ENCODE data around the gene OR2AG1.

Gene OR2AG1

GRCh38 chr11:6782720-6783119 is at the start of gene OR2AG1:
Gene OR2AG1 (plus strand): TSS chr11:6783020. CDS start chr11:6785038, 2,018 bp downstream.
- no peak for DNase-seq

GRCh38 chr11:6733326-6734275 is 49.2 kb upstream of the OR2AG1 start:
- no peak for DNase-seq

- DNase-seq: no peak
These were observed 48.2 kb upstream of the OR2AG1 start for GRCh38 chr11:6734616-6735015.

- DNase-seq: no peak
These were observed 47.5 kb upstream of the OR2AG1 start for GRCh38 chr11:6735306-6735705.

GRCh38 chr11:6736495-6737121 is 46.2 kb upstream of the OR2AG1 start:
- no peak for DNase-seq

GRCh38 chr11:6737872-6738466 is 44.9 kb upstream of the OR2AG1 start:
- peak; percentile 71 for DNase-seq

GRCh38 chr11:6738590-6738989 is 44.2 kb upstream of the OR2AG1 start:
- DNase-seq: no peak

GRCh38 chr11:6742260-6742659 is 40.6 kb upstream of the OR2AG1 start:
- DNase-seq: no peak

GRCh38 chr11:6745018-6745417 is 37.8 kb upstream of the OR2AG1 start:
- DNase-seq: no peak

- DNase-seq: no peak
These were observed 37.3 kb upstream of the OR2AG1 start for GRCh38 chr11:6745465-6746015.

- peak; percentile 40 for DNase-seq
These were observed 36.7 kb upstream of the OR2AG1 start for GRCh38 chr11:6746086-6746618.

- DNase-seq: no peak
These were observed 36.2 kb upstream of the OR2AG1 start for GRCh38 chr11:6746626-6747025.

- no peak for DNase-seq
These were observed 35.6 kb upstream of the OR2AG1 start for GRCh38 chr11:6747097-6747668.

- DNase-seq: peak; percentile 34
These were observed 27.4 kb upstream of the OR2AG1 start for GRCh38 chr11:6755303-6755952.

GRCh38 chr11:6755953-6756347 is 26.9 kb upstream of the OR2AG1 start:
- DNase-seq: no peak

- DNase-seq: peak; percentile 60
These were observed 25.4 kb upstream of the OR2AG1 start for GRCh38 chr11:6757373-6757967.

- no peak for DNase-seq
These were observed 10.6 kb upstream of the OR2AG1 start, which contains the start of gene OR2AG2 for GRCh38 chr11:6771926-6772893. Gene OR2AG2 (minus strand): TSS chr11:6771976. CDS start chr11:6768957, 3,019 bp downstream.

GRCh38 chr11:6778518-6778917 is 4.3 kb upstream of the OR2AG1 start:
- no peak for DNase-seq

GRCh38 chr11:6780829-6781228 is 2.0 kb upstream of the OR2AG1 start:
- DNase-seq: no peak

GRCh38 chr11:6790546-6790945 is 7.7 kb downstream of the OR2AG1 start:
- DNase-seq: no peak

Measured in activated gamma-delta T cell treated with Interleukin-2 at 50 U/mL for 16 hours (primary cell).